GM18508 (cell line): ENCODE results near the gene DAPK1.

Experiments used
- ATAC-seq: cut with Tn5 transposase; IDR thresholded peaks from one replicate; pipeline ENCODE4 v1.9.1; 2021; ENCODE audit warnings: moderate number of reproducible peaks; ENCODE audit not compliant: insufficient read depth, unreplicated experiment

DAPK1 gene

GRCh38 chr9:87630846-87631245 is 133.2 kb downstream of the DAPK1 start:
- ATAC-seq: no peak

GRCh38 chr9:87635656-87636501 is 138.2 kb downstream of the DAPK1 start:
- no peak for ATAC-seq

- no peak for ATAC-seq
Observed at GRCh38 chr9:87638292-87638691, 140.6 kb downstream of the DAPK1 start.

- ATAC-seq: no peak
Observed at GRCh38 chr9:87639949-87640348, 142.3 kb downstream of the DAPK1 start.

GRCh38 chr9:87640385-87640795 is 142.7 kb downstream of the DAPK1 start:
- no peak for ATAC-seq

GRCh38 chr9:87641067-87641466 is 143.4 kb downstream of the DAPK1 start:
- no peak for ATAC-seq

GRCh38 chr9:87642330-87643106 is 144.9 kb downstream of the DAPK1 start:
- ATAC-seq: no peak

- ATAC-seq: no peak
Observed at GRCh38 chr9:87643107-87643650, 145.5 kb downstream of the DAPK1 start.

GRCh38 chr9:87643778-87644570 is 146.3 kb downstream of the DAPK1 start:
- ATAC-seq: no peak

- ATAC-seq: no peak
Observed at GRCh38 chr9:87644659-87645058, 147.0 kb downstream of the DAPK1 start.

GRCh38 chr9:87646546-87646945 is 148.9 kb downstream of the DAPK1 start:
- ATAC-seq: no peak

- ATAC-seq: no peak
Observed at GRCh38 chr9:87647114-87647513, 149.4 kb downstream of the DAPK1 start.

- no peak for ATAC-seq
Observed at GRCh38 chr9:87648606-87649005, 150.9 kb downstream of the DAPK1 start.

GRCh38 chr9:87650611-87651295 is 153.1 kb downstream of the DAPK1 start:
- no peak for ATAC-seq

- no peak for ATAC-seq
Observed at GRCh38 chr9:87651431-87651830, 153.8 kb downstream of the DAPK1 start.

GRCh38 chr9:87653941-87654340 is 156.3 kb downstream of the DAPK1 start:
- ATAC-seq: no peak

GRCh38 chr9:87655731-87656130 is 158.1 kb downstream of the DAPK1 start:
- ATAC-seq: no peak

GRCh38 chr9:87656485-87656884 is 158.8 kb downstream of the DAPK1 start:
- ATAC-seq: no peak

- ATAC-seq: no peak
Observed at GRCh38 chr9:87657190-87657589, 159.5 kb downstream of the DAPK1 start.

GRCh38 chr9:87657893-87658292 is 160.2 kb downstream of the DAPK1 start:
- ATAC-seq: no peak
